ENCODE measurements around the gene ARRDC5. TPM values are rescaled to one million over a fixed set of nuclear protein-coding genes. Genes with fewer than 3 reads are reported as not detected.
"Not testable (repeated sequence)": the region's sequence is repeated elsewhere in the genome, so short reads cannot be mapped to it uniquely, and the experiment has no call there.

ARRDC5 gene
- total RNA-seq, 1 donor from 2014 or later: 0.57 TPM

DNA sequence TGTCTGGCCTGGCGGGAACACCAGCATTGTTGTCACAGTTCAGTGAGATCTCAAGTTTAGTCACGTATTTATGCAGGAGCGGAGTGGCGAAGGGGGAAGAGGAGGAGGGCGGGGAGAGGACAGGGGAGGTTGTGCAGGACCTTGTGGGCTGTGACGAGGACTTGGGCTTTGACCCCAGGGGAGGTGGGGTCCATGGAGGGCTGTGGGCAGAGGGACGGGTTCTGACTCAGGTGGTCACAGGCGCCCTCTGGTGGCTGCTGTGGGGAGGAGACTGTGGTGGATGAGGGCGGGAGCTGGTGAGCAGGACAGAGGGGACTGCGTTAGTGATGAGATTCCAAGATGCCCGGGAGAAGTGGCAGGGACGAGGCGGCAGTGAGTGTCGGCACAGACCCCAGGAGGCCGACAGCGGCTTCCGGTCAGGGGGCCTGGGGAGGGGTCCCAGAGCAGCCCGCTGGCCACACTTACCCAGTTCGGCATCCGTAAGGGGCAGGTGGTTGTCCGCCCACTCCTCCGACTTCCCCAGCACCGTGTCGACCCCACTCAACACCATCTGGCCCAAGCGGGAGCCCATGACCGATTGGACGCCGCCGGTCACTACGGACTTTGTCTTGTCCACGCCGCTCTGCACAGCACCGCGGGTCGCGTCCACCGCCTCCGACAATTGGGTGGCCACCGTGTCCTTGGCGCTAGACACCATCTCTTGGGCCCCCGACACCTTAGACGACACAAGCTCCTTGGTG is 51.0 kb downstream of the ARRDC5 start:
- H3K27ac Mint-ChIP-seq: no peak overlapping the region
- peaks cover 3% of the 10 kb centered on the region for H3K36me3 Mint-ChIP-seq (ENCODE audit: low read depth)
- H3K4me1 Mint-ChIP-seq (ENCODE audit: low read depth): no peaks in the 10 kb centered on the region
- peak; percentile 56 for DNase-seq (ENCODE audit: low spot score)
- H3K9me3 Mint-ChIP-seq: no peaks in the 10 kb centered on the region
- H3K27me3 Mint-ChIP-seq (ENCODE audit: insufficient read depth): no peaks in the 10 kb centered on the region
- intact Hi-C loops (cut with micrococcal nuclease): loop anchor here (1.0 kb wide), 2 partner anchors 20 to 42 kb away; partner anchors contain the start of gene TICAM1
- H3K4me3 Mint-ChIP-seq: no peak overlapping the region

GRCh38 chr19:4849019-4849418 is 53.7 kb downstream of the ARRDC5 start:
- Mint-ChIP-seq H3K36me3 (ENCODE audit: low read depth) (peaks cover 6% of the 10 kb centered on the region), H3K9me3 (no peaks in the 10 kb centered on the region), H3K27ac (no peak overlapping the region), H3K4me3 (no peak overlapping the region), H3K27me3 (ENCODE audit: insufficient read depth) (no peaks in the 10 kb centered on the region), H3K4me1 (ENCODE audit: low read depth) (no peaks in the 10 kb centered on the region)
- intact Hi-C loops (cut with micrococcal nuclease): no loop called here
- DNase-seq (ENCODE audit: low spot score): no peak

GRCh38 chr19:4847190-4847973 is 55.3 kb downstream of the ARRDC5 start:
- no peak for DNase-seq (ENCODE audit: low spot score)
- no peaks in the 10 kb centered on the region for H3K4me1 Mint-ChIP-seq (ENCODE audit: low read depth)
- no peak overlapping the region for H3K27ac Mint-ChIP-seq
- H3K4me3 Mint-ChIP-seq: no peak overlapping the region
- intact Hi-C loops (cut with micrococcal nuclease): no loop called here
- no peaks in the 10 kb centered on the region for H3K9me3 Mint-ChIP-seq
- H3K36me3 Mint-ChIP-seq (ENCODE audit: low read depth): peaks cover 11% of the 10 kb centered on the region
- H3K27me3 Mint-ChIP-seq (ENCODE audit: insufficient read depth): no peaks in the 10 kb centered on the region

- H3K4me1 Mint-ChIP-seq (ENCODE audit: low read depth); H3K27ac Mint-ChIP-seq; H3K27me3 Mint-ChIP-seq (ENCODE audit: insufficient read depth); H3K9me3 Mint-ChIP-seq; DNase-seq (ENCODE audit: low spot score); intact Hi-C loops (cut with micrococcal nuclease); H3K4me3 Mint-ChIP-seq: not testable (repeated sequence)
- H3K36me3 Mint-ChIP-seq (ENCODE audit: low read depth): peaks cover 12% of the 10 kb centered on the region
Measured at GRCh38 chr19:4845975-4846374, 56.7 kb downstream of the ARRDC5 start.

- intact Hi-C loops (cut with micrococcal nuclease): no loop called here
- no peak overlapping the region for H3K27ac Mint-ChIP-seq
- H3K9me3 Mint-ChIP-seq: no peaks in the 10 kb centered on the region
- H3K27me3 Mint-ChIP-seq (ENCODE audit: insufficient read depth): no peaks in the 10 kb centered on the region
- DNase-seq (ENCODE audit: low spot score): no peak
- peaks cover 8% of the 10 kb centered on the region for H3K4me1 Mint-ChIP-seq (ENCODE audit: low read depth)
- H3K36me3 Mint-ChIP-seq (ENCODE audit: low read depth): peaks cover 13% of the 10 kb centered on the region
- H3K4me3 Mint-ChIP-seq: no peak overlapping the region
Measured at GRCh38 chr19:4844348-4845179, 58.1 kb downstream of the ARRDC5 start.

GRCh38 chr19:4843647-4843965 is 59.1 kb downstream of the ARRDC5 start:
- H3K27ac Mint-ChIP-seq: no peak overlapping the region
- intact Hi-C loops (cut with micrococcal nuclease): no loop called here
- no peaks in the 10 kb centered on the region for H3K9me3 Mint-ChIP-seq
- H3K4me1 Mint-ChIP-seq (ENCODE audit: low read depth): peaks cover 8% of the 10 kb centered on the region
- DNase-seq (ENCODE audit: low spot score): no peak
- no peak overlapping the region for H3K4me3 Mint-ChIP-seq
- H3K36me3 Mint-ChIP-seq (ENCODE audit: low read depth): peaks cover 13% of the 10 kb centered on the region
- no peaks in the 10 kb centered on the region for H3K27me3 Mint-ChIP-seq (ENCODE audit: insufficient read depth)

Other genes with a start within 250 kb of the ARRDC5 start
- gene MYDGF, start 232.6 kb downstream of the ARRDC5 start, total RNA-seq: 97.1 and 98.0 TPM in 2 replicates
- gene DPP9, start 179.1 kb downstream of the ARRDC5 start, total RNA-seq: 93.6 and 95.8 TPM in 2 replicates
- 23.8 and 24.8 TPM in 2 replicates for gene FEM1A, start 111.2 kb downstream of the ARRDC5 start, total RNA-seq
- gene TICAM1, start 71.2 kb downstream of the ARRDC5 start, total RNA-seq: 31.2 and 33.3 TPM in 2 replicates
- 33.1 and 33.2 TPM in 2 replicates for gene PLIN3, start 35.2 kb downstream of the ARRDC5 start, total RNA-seq
- gene UHRF1, start 6.6 kb upstream of the ARRDC5 start, total RNA-seq: 142 and 143 TPM in 2 replicates
- gene KDM4B, start 66.2 kb upstream of the ARRDC5 start, total RNA-seq: 38.9 and 45.0 TPM in 2 replicates